ENCODE measurements around the gene MC5R. TPM values are rescaled to one million over a fixed set of nuclear protein-coding genes. Genes with fewer than 3 reads are reported as not detected.

The MC5R gene
- total and polyA plus RNA-seq, 10 of the 15 experiments (the other 5 are each of a cell fraction or from before 2014, with no cell fraction given) = not detected

- no peak for FAIRE-seq
- in situ Hi-C loops (cut with MboI) (no loop called here), intact Hi-C loops (cut with micrococcal nuclease; ENCODE audit: unreplicated experiment) (no loop called here)
- SMC1A ChIA-PET (ENCODE audit: uncharacterized antibody, unreplicated experiment) = interaction anchor here (0.9 kb wide), 1 partner anchor 252 kb away, joined by 3 read pairs; no protein-coding TSS in a partner anchor
- DNase-seq (ENCODE audit: low read depth, low spot score) = no peak
- POLR2A ChIA-PET = no interaction called here
- no TSS peak for BruUV-seq (replicated peaks)
- no peaks in the 10 kb centered on the region for H3K79me2 ChIP-seq (ENCODE audit: control insufficient read depth, insufficient read depth, low read length)
- no peaks in the 10 kb centered on the region for H3K36me3 ChIP-seq (ENCODE audit: control insufficient read depth in 2 of 2, insufficient read depth in 2 of 2, low read length in 1 of 2)
- H2AFZ ChIP-seq (ENCODE audit: control insufficient read depth, low read depth, low read length) = no peak overlapping the region
- no peaks in the 10 kb centered on the region for H3K4me1 ChIP-seq (ENCODE audit: control insufficient read depth, insufficient read depth, low read length)
- H3K27ac ChIP-seq (ENCODE audit: control insufficient read depth, insufficient read depth) = no peak overlapping the region
- H3K9ac ChIP-seq (ENCODE audit: control insufficient read depth, insufficient read depth, low read length) = no peak overlapping the region
- WGBS (ENCODE audit: insufficient coverage, insufficient replicate concordance, low lambda C conversion rate, missing lambda C conversion rate) = 24% methylated on average over 8 of the region's 8 CpGs
- peaks cover 2 to 3% of the 10 kb centered on the region in 2 experiments; a peak in 3 of 4 replicates for H3K27me3 ChIP-seq (replicated peaks in 1 of 2; ENCODE audit: control insufficient read depth in 2 of 2, insufficient read depth in 2 of 2, low read length in 1 of 2)
- H3K4me2 ChIP-seq (ENCODE audit: control insufficient read depth, insufficient read depth) = no peak overlapping the region
- CTCF ChIA-PET = interaction anchor here (0.9 kb wide), 1 partner anchor 251 kb away, joined by 3 read pairs; no protein-coding TSS in a partner anchor
- H4K20me1 ChIP-seq (ENCODE audit: control insufficient read depth, insufficient read depth) = no peaks in the 10 kb centered on the region
- no peak for ATAC-seq
- TF ChIP-seq, protein P1, sequence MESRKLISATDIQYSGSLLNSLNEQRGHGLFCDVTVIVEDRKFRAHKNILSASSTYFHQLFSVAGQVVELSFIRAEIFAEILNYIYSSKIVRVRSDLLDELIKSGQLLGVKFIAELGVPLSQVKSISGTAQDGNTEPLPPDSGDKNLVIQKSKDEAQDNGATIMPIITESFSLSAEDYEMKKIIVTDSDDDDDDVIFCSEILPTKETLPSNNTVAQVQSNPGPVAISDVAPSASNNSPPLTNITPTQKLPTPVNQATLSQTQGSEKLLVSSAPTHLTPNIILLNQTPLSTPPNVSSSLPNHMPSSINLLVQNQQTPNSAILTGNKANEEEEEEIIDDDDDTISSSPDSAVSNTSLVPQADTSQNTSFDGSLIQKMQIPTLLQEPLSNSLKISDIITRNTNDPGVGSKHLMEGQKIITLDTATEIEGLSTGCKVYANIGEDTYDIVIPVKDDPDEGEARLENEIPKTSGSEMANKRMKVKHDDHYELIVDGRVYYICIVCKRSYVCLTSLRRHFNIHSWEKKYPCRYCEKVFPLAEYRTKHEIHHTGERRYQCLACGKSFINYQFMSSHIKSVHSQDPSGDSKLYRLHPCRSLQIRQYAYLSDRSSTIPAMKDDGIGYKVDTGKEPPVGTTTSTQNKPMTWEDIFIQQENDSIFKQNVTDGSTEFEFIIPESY (IDR thresholded peaks at IDR 0.05) = no peak
- TF ChIP-seq ATF7 (IDR thresholded peaks at IDR 0.05; ENCODE audit: low read depth) (no peak), CHD1 (IDR thresholded peaks at IDR 0.05; ENCODE audit: low read depth, low read length) (no peak)
- RAD21 ChIA-PET (ENCODE audit: unreplicated experiment) = no interaction called here
- H3K9me3 ChIP-seq (replicated peaks; ENCODE audit: control insufficient read depth, insufficient read depth, low read length) = no peaks in the 10 kb centered on the region
- H3K4me3 ChIP-seq = no peak overlapping the region
Measured at GRCh38 chr18:13808294-13809042, 15.5 kb upstream of the MC5R start.

DNA sequence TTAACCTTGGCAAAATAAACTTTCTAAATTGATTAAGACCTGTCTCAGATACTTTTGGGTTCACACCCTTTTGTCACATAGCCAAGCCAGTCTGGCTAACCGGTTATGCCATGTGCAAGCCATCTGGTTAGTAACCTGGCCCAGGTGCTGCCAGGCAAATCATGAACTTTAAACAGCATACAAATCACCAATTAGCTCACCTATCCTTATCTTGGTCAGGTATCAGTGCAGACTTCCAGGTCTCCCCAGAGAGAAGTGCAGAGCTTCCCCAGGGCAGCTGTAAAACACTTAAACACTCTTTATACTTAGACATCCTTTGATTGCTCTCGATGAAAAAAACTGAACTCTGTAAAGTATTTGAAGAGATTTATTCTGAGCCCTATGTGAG, 14.9 kb upstream of the MC5R start:
- intact Hi-C loops (cut with micrococcal nuclease; ENCODE audit: unreplicated experiment) (no loop called here), in situ Hi-C loops (cut with MboI) (no loop called here)
- Histone ChIP-seq H3K27ac (ENCODE audit: control insufficient read depth, insufficient read depth) (no peak overlapping the region), H3K36me3 (ENCODE audit: control insufficient read depth in 2 of 2, insufficient read depth in 2 of 2, low read length in 1 of 2) (no peaks in the 10 kb centered on the region), H3K4me2 (ENCODE audit: control insufficient read depth, insufficient read depth) (no peak overlapping the region), H3K9me3 (replicated peaks; ENCODE audit: control insufficient read depth, insufficient read depth, low read length) (no peaks in the 10 kb centered on the region), H3K9ac (ENCODE audit: control insufficient read depth, insufficient read depth, low read length) (no peak overlapping the region), H4K20me1 (ENCODE audit: control insufficient read depth, insufficient read depth) (no peaks in the 10 kb centered on the region), H2AFZ (ENCODE audit: control insufficient read depth, low read depth, low read length) (no peak overlapping the region), H3K27me3 (replicated peaks in 1 of 2; ENCODE audit: control insufficient read depth in 2 of 2, insufficient read depth in 2 of 2, low read length in 1 of 2) (peaks cover 2 to 3% of the 10 kb centered on the region in 2 experiments; a peak in 3 of 4 replicates), H3K4me1 (ENCODE audit: control insufficient read depth, insufficient read depth, low read length) (no peaks in the 10 kb centered on the region), H3K79me2 (ENCODE audit: control insufficient read depth, insufficient read depth, low read length) (no peaks in the 10 kb centered on the region), H3K4me3 (no peak overlapping the region)
- RAD21 ChIA-PET (ENCODE audit: unreplicated experiment) = no interaction called here
- FAIRE-seq (no peak), DNase-seq (ENCODE audit: low read depth, low spot score) (no peak), ATAC-seq (no peak)
- POLR2A ChIA-PET = no interaction called here
- SMC1A ChIA-PET (ENCODE audit: uncharacterized antibody, unreplicated experiment) = interaction anchor here (0.9 kb wide), 1 partner anchor 252 kb away, joined by 3 read pairs; no protein-coding TSS in a partner anchor
- 61% methylated on average over 2 of the region's 2 CpGs for WGBS (ENCODE audit: insufficient coverage, insufficient replicate concordance, low lambda C conversion rate, missing lambda C conversion rate)
- CTCF ChIA-PET = interaction anchor here (0.9 kb wide), 1 partner anchor 252 kb away, joined by 3 read pairs; no protein-coding TSS in a partner anchor
- BruUV-seq (replicated peaks) = no TSS peak
- TF ChIP-seq PML (IDR thresholded peaks at IDR 0.05; ENCODE audit: low read length) (no peak), CBX3 (IDR thresholded peaks at IDR 0.05; ENCODE audit: borderline replicate concordance, low read depth) (no peak), KDM1A (IDR thresholded peaks at IDR 0.05; ENCODE audit: borderline replicate concordance) (no peak), BRCA1 (IDR thresholded peaks at IDR 0.05; ENCODE audit: low read depth, low read length) (no peak), SKIL (IDR thresholded peaks at IDR 0.05; ENCODE audit: low read depth, poor library complexity, severe bottlenecking) (no peak), CEBPZ (IDR thresholded peaks at IDR 0.05; ENCODE audit: low read depth, low read length) (no peak)

Measured in GM12878 (cell line).